Fibroblast of skin of left biceps (primary cell): ENCODE results near the gene MBLAC2.
A peak's percentile ranks its signal among the peaks of the same experiment; 100 is the strongest.

Experiments
- DNase-seq, 2 experiments: peaks; one replicate each; pipeline ENCODE4 v3.0.0-alpha.2; 2013; ENCODE audit warnings: low read depth in 2 of 2

Gene MBLAC2

DNA sequence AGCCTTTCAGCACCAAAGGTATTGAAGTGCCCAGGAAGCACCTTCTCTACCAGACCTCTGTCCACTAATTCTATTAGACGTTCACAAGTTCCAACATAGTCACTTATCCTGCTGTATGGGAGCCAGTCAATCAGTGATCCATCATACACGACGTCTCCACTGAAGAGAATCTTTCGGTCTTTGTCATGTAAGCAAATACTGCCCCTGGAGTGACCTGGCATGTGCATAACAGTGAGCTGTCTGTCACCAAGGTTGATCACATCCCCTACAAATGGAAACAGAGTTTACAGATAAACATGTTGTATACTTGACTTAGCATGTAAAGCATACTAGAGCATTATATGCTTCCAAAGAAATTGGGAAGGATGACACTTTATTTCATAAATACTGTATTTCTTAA, 13.3 kb downstream of the MBLAC2 start:
- DNase-seq, result no peak

DNA sequence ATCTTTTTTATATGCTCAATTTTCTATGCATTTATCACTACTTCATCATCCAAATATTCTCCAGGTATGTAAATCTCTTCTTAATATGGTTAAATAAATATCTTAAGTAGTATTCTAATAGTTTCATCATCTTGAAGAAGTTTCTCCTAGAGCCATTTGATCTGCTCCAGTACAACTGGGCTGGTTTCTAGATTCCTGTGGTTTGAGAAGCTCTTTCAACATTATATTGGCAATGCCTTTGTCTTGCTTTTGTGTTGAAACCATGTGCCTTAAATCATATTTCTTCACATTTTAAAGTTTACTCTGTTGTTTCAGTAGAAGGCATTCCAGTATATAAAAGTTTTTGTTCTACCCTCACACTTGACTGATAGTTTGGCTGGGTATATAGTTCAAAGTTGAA, 27.6 kb downstream of the MBLAC2 start:
- DNase-seq, result peak; percentile 39 to 50

DNA sequence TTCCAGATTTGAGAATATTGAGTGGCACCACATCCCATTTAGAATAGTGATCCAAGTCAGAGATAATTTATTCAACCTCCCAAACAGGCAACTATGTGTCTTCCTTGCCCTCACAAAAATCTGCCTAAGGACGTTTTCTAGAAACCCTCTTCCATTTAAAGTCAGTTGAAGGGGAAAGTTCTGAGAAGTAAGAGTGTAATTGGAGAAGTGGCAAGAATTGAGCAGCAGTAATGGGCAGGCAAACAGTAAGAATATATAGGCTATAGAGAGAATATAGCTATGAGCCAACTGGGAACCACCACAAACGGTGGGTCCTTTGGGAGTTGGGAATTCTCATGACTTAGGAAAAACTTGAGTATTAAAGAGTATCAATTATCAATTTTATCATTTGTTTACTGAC, 33.9 kb downstream of the MBLAC2 start:
- no peak for DNase-seq

DNA sequence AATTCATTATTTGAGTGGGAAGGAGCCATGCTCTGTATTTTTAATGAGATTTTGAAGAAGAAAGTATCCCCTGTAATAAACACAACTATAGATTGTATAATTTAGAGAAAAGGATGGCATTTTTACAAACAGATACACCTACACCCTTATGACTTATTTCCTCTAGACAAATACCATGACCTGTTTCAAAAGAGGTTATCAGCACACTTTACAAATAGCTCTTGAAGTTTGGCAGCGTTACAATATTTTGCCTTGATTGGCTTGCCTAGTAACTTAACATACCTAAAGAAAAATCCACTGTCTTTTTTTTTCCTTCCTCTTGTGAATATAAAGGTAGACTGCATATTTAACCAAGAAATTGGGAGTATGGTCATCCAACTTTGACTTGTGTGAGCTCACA, 36.5 kb downstream of the MBLAC2 start:
- no peak for DNase-seq

DNA sequence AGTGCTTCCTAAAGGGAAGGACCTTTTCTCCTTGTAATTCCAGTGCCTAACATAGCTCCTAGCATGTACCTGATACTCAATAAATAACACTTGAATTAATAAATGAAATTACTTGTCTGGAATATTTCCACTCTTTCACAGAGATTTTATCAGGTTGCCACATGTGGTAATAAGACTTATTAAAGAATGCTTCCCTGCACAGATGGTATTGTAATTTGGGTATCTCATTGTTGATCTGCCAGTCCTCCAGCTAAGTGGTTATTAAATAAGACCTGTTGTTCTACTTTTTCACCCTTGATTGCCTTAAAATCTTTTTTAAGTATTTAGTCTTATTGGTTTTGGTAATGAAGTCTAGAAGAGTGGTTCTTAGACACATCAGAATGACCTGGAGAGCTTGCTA, 36.9 kb downstream of the MBLAC2 start:
- no peak for DNase-seq

DNA sequence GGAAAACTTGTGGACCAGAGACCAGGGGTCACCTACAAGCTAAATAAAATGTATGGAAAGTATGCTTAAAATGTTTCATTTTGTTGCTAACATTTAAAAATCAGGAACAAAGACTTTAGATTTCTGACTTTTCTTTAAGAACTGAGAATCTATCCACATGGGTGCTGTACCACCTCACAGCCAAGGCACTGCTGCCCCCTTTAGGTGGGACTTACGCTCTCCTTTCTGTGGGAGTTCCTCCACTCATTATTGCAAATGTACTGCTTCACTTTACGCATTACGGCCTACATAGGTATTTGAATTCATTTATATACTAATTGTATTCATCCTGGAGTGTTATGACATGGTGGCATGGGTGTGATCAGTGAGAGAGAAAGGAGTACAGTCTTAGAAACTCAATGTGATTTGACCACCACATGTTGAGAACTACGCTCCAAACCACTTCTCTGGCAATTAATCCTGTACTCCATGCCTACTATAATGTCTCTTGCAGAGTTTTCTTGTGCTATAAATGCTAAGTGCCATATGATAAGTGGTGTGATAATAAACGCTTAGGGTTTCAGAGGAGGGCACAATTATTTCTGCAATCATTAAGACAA, 40.4 kb downstream of the MBLAC2 start:
- DNase-seq, result no peak

DNA sequence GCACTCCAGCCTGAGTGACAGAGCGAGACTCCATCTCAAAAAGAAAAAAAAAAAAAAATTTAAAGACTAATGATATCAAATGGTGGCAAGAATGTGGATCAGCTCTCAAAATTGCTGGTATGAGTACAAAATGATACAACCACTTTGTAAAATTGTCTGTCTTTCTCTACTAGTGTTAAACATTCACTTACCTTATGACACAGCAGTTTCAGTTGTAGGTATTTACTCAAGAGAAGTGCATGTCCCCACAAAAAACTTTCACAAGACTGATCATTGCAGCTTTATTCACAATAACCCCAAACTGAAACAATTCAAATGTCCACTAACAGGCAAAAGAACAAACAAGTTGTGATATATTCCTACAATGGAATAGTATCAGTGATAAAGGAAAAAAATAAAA, 50.3 kb downstream of the MBLAC2 start:
- no peak for DNase-seq

DNA sequence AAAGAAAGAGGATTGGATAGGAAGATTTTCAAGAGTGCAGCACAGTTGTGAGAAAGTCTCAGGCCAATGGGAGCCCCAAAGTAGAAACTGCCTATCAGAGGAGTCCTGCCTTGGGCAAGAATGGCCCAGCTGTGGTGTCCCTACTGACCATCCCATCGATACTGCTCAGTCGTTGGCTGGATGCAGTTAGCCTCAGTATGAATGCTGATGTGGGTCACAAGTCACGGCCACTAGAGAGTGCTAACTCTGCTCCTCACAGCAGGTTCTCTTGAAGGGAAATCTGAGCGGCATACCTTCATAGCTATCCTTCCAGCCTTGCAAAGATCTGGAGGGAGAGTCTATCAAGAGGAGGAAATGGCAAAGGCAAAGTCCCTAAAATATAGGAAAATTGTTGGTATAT, 53.4 kb downstream of the MBLAC2 start:
- no peak for DNase-seq

DNA sequence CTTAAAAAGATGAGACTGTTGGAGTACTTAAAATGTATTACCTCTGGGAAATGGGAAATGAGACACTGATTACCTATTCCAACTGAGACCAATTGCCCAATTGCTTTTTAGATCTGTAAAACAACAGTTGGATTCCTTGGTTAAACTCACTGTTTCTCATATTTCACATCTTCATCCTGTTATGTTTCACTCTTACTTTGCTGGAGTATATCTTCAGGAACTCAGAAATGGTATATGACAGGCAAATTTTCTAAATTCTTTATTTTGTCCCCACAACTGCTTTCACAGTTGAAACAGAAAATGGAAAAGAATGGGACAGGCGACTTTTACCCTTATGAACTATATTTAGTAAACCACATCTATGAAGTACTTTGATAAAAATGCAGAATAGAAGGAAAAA, 56.4 kb downstream of the MBLAC2 start:
- no peak for DNase-seq

DNA sequence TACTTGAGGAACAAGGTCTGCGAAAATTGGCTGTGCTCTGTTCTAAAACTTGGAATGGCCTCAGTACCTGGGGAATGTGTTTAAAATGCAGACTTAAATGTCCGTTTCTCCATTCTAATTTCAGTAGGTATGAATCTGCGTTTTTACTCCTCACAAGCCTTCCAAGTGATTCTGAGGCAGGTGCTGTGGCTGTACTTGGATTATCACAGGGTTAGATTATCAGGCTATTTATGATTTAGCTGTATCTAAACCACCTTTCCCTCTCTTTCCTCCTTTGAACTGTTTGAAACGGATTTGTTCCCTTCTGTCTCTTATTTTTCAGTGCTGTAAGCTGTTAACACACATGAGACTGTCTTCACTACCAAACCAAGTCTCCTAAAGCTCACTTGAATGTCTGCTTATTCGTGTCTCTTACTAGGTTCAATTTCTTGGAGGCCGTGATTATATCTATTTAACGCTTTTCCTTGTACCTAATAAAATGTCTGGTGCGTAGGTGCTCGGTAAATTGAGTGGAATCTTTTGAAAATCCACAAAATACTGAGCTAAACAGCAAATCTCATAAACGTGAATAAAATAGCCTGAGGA, 64.3 kb downstream of the MBLAC2 start:
- no peak for DNase-seq

DNA sequence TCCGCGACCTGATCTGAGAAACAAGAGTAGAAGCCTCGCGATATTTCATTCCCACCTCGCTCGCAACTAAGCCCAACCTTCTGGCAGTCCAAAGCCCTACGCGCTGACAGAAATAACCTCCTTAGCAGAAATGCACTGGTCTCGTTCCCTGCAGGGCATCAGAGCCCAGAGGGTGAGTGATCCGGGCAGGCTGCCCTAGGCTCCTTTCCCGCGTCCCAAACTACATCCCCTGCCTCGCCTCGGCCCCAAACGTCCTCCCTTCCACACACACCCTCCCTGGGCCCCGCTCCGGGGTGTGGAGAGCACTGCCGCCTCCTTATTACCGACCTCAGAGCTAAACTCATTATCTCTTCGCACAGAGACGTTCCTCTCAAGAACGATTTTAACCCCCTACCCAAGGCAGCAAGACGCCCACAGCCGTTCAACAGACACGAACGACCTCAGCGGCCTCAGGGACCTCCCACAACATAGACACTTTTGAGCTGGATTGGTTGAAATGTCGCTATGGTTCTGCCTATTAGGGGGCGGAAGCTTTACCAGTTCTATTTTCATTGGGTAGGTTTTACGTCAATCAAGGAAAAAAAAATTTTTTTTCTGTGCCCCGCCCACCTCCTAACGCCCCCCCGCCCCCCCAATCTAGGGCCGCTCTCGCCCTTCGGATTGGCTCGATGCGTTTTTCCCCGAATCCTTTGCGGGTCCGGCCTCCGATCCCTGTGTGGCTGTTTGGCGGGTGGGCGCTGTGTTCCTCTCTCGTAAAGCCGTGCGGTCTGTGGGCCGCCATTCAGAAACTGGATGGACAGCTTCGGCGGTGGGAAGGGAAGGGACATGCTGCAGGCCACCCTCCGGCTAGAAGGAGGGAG, 65.0 kb downstream of the MBLAC2 start, which contains the start of gene CETN3:
CETN3 (minus strand) TSS at position 439 of the 860 bp plus-strand sequence; CDS start at position 344, 95 bp downstream.
- peak; percentile 94 to 95 for DNase-seq

DNA sequence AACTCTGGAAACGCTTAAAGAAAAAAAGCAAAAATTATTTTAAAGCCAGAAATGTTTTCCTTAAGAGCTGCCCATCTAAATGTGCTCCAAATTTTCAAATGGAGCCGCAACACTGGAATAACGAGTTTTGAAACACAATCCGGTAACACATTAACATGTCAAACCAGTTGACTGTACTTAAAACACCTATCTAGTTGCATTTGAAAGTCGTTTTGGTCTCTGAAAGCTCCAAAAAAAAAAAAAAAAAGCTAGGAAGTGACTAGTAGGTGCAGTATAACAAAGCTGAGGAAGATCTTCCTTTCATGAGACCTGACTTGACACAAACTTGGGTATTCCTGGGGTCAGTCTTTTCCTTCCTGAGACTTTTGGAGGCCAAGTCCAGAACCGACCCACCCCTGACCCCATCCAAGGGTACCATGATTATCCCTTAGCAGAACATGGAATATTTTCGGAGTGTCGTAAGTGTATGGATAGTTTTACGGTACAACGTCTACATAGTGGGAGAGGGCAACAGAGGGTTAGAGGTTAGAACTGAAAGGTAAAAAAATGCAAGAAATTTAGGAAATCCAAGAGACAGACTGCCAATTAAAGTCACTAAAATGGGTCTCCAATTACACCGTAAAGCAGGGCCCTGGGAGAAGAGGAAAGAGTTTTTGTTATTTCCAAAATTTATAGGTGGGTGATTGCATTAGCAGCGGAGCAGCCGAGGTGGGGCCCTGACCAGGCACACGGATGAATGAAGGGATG, 65.8 kb downstream of the MBLAC2 start:
- DNase-seq, result no peak
